Measurements from ENCODE around the gene CEMIP.
"Not testable (repeated sequence)": the region's sequence is repeated elsewhere in the genome, so short reads cannot be mapped to it uniquely, and the experiment has no call there.

CEMIP gene

DNA sequence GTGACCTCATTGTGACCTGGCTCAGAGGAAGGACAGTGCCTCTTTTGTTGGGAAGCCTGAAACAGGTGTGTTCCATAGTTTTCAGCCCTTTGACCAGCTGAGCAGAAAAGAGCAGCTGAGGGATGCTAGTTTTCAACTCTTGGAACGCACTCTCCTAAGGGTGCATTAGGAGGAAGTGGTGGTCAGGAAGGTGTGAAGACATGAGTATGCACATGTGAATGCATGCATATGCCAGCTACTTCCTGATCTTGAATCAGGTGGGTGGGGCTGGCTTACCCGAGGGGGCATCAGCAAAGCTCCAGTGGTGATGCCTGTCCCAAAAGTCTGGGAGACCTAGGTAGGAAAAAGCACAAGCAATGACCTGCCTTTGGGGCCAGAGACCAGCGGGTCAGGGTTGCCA is 23.3 kb upstream of the CEMIP start:
- DNase-seq (ENCODE audit: low read depth, low spot score), result no peak

DNA sequence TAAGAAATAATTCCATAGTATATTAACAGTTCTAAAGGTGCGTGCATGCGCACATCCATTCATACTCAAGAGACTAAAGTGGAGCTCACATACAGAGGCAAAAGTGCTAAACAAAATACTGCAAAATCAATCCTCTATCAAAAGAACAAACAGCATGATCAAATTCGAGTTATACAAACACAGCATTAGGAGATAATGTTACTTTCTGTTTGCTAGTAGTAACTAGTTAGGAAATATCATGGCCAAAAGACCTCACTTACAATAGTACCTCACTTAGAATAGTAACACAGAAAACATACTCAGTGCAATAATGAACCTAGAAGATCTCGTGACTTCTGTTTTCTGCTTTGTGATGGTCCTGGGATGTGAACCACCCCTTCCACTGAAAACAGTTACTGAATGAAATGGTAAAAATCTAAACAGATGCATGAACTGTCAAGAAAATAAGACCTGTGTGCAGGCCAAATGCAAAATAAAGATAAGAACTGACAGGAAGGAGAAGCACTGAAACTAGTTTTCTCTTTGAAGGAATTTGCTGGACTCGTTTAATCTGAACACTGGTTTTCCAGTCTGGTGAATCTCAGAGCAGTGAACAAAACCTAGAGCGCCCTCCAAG is 20.9 kb upstream of the CEMIP start:
- DNase-seq (ENCODE audit: low read depth, low spot score), result no peak

DNA sequence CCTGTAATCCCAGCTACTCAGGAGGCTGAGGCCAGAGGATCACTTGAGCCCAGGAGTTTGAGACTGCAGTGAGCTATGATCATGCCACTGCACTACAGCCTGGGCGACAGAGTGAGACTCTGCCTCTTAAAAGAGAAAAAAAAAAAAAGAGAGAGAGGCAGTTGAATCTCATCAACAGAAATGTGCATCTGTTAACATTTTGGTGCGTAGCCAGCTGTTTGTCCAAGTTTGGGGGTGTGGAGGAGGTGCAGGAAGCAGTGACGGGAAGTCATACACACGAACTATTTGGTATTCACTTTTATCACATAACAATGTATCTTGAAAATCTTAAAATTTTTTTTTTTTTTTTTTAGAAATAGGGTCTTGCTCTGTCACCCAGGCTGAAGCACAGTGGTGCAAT is 18.2 kb upstream of the CEMIP start:
- DNase-seq (ENCODE audit: low read depth, low spot score), result no peak

DNA sequence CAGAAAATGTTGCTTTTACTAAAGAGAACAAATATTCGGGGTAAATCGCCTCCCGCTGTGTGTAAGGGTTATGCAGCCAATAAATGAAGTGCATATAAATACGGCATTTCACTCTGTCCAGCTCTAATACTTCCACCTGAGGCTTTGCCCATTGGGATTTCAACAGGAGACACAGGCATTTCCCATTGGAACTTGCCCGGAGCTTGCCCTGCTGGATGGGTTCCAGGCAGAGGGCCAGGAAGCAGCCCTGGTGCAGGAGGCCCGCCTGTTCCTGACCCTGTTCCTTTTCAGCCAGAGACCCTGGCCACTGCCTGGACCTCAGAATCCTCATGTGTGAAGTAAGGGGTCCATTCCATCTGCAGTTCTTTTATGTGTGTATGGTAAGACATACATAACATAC is 17.4 kb upstream of the CEMIP start:
- DNase-seq (ENCODE audit: low read depth, low spot score), result no peak

DNA sequence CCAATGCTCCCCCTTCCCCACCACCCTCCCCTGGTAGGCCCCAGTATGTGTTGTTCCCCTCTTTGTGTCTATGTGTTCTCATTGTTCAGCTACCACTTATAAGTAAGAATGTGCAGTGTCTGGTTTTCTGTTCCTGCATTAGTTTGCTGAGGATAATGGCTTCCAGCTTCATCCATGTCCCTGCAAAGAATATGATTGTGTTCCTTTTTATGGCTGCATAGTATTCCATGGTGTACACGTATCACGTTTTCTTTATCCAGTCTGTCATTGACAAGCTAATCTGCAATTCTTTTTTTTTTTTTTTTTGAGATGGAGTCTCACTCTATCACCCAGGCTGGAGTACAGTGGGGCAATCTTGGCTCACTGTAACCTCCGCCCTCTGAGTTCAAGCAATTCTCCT is 15.9 kb upstream of the CEMIP start:
- not testable (repeated sequence) for DNase-seq (ENCODE audit: low read depth, low spot score)

DNA sequence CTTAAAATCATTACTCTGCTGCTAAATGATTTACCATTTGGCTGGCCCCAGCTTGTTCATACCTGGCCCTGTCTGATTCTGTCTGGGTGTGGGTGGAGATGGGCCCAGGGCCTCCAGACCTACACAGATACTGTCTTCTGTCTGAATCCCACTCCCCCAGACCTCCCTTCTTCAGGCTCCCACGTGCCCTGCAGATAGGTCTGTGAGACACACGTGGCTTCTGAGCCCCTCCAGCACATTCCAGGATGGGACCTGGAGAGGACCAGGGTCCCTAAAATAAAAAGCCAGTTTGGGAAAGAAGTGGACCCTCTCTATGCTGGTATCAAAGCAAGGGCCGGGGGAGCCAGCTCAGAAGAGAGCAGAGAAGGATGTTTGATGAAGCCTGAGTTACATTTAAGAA is 14.6 kb upstream of the CEMIP start:
- no peak for DNase-seq (ENCODE audit: low read depth, low spot score)

DNA sequence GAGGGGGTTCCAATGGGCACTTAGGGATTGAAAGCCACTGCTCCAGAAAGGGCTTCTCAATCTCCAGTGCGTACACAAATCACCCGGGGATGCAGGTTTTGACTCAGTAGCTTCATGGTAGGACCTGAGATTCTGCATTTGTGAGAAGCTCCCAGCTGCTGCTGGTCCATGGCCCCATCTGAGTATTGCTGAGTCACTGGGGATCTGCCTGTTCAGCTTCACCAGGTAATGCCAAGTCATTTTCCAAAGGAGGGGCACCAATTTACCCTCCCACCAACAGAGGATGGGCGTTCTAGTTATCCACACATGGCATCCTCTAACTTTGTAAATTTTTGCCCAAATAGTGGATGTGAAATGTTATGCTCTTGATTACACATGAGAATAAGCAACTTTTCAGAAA is 12.9 kb upstream of the CEMIP start:
- no peak for DNase-seq (ENCODE audit: low read depth, low spot score)

DNA sequence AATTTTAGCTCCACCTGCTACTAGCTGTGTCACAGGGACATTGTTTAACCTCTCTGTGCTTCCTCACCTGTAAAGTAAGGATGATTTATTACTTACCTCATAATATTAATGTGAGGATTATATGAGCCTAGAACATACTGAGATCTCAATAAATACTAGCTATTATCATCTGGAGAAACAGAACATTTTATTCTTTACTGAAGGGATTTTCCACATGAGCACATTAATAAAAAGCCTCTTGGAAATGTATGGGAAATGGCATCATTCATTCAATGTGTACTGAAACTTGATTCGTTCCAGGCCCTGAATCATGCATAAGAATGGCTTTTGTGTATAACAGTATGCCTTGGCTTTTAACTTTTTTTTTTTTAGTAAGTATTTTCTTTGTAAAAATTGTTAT is 11.0 kb upstream of the CEMIP start:
- DNase-seq (ENCODE audit: low read depth, low spot score), result no peak

DNA sequence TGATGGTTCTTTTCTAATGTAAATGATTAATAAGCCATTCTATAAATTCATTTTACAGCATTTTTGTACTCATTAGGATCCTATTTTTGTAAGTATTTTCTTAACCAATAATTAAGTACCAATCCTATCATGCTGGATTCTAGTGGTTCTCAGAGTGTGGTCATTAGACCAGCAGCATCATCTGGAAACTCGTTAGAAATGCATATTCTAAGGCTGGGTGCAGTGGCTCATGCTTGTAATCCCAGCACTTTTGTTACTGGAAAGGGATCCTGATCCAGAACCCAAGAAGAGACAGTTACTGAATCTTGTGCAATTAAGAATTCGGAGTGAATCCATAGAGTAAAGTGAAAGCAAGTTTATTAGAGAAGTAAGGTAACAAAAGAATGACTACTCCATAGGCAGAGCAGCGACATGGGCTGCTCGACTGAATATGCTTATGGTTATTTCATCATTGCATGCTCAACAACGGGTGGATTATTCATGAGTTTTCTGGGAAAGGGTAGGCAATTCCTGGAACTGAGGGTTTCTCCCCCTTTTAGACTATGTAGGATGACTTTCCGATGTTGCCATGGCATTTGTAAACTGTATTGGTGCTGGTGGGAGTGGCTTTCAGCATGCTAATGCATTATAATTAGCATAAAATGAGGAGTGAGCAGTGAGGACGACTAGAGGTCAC is 9.9 kb upstream of the CEMIP start:
- no peak for DNase-seq (ENCODE audit: low read depth, low spot score)

DNA sequence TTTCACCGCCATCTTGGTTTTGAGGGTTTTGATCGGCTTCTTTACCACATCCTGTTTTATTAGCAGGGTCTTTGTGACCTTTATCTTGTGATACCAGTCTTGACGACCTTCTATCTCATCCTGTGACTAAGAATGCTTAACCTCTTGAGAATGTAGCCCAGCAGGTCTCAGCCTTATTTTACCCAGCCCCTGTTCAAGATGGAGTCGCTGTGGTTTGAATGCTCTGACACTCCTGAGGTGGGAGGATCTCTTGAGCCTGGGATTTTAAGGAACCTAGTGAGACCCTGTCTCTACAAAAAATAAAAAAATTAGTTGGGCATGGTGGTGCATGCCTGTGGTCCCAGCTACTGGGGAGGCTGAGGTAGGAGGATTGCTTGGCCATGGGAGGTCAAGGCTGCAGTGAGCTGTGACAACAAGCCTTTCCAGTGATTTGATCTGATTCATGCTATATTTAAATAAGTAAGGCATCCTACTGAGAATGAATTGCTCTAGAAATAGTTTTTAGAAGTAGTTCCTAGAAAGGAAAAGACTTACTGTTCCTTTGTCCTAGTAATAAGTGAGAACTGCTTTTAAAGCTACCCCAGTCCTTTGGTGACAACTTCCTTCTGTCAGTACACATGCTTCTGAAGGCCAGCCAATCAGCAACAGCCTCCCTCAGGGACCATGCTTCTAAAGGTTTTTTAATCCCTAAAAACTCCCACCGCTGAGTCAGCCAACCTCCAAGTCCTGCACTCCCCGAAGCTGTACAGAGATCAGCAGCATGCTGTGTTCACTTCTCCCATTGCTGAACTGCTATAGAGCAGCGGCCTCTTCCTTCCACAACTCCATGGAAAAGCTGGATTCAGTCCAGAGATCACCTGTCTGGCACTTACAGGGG is 9.1 kb upstream of the CEMIP start:
- DNase-seq (ENCODE audit: low read depth, low spot score), result no peak

DNA sequence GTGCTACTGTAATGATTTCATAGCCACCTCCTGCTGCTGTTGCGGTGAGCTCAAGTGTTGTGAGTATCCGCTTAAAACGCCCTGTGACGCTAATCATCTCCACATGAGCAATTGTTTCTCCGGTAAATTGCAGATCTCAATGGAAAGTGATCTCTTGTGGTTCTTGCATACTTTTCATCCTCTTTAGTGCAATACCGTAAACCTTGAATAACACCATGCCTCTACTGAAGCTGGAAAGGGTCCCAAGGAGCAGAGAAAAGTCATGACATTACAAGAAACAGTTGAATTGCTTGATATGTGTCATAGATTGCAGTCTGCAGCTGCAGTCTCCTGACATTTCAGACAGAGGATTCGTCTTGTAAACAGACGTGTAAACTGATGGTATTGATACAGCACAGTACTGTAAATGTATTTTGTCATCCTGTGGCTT is 6.0 kb upstream of the CEMIP start:
- peak; percentile 53 for DNase-seq (ENCODE audit: low read depth, low spot score)

DNA sequence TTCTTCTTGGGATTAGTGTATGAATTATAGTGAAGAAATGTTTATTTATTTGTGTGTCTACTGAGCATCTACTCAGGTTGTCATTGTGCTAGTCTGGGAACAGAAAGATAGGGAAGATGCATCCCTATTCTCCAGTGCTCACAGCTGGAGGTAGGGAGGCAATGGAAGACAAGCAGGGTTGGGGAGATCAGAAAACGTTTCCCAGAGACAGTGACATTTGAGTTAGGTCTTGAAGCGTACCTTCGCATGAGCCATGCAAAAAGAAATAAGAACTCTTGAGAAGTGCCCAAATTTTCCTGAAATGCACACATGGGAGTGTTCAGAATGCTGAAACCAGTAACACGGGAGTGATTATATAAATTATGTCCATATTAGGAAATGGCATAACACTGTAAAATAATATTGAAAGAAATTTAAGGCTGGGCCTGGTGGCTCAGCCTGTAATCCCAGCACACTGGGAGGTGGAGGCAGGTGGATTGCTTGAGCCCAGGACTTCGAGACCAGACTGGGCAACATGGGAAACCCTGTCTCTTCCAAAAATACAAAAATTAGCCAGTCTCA is 5.3 kb upstream of the CEMIP start:
- DNase-seq (ENCODE audit: low read depth, low spot score), result no peak

DNA sequence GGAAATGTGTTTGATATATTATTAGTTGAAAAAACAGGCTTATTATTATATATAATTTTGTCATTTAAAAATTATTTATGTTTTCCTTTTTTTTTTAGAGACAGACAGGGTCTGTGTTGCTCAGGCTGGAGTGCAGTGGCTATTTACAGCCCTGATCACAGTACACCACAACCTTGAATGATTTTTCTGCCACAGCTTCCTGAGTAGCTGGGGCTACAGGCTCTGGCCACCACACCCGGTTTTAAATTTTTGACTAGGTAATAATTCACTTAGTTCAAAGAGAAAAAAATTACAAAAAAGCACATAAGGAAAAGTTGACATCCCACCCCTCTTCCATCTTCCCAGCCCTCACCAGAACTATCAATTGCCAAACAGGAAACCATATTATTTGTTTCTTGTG is 4.7 kb upstream of the CEMIP start:
- DNase-seq (ENCODE audit: low read depth, low spot score), result no peak

DNA sequence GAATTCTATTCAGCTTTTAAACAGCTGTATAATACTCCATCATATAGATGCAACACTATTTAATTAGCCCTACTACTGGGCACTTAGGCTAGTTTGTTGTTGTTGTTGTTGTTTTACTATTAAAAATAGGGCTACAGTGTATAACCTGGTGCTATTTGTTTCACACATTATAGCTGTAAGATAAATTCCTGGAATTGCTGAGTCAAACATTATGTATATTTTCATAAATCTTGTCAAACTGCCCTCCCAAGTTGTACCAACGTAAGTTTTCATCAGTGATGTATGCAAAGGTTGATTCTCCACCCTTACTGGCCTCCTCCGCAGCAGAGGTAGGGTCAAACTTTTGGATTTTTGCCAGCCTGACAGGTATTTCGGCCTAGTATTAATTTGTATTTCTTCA is 3.8 kb upstream of the CEMIP start:
- no peak for DNase-seq (ENCODE audit: low read depth, low spot score)

DNA sequence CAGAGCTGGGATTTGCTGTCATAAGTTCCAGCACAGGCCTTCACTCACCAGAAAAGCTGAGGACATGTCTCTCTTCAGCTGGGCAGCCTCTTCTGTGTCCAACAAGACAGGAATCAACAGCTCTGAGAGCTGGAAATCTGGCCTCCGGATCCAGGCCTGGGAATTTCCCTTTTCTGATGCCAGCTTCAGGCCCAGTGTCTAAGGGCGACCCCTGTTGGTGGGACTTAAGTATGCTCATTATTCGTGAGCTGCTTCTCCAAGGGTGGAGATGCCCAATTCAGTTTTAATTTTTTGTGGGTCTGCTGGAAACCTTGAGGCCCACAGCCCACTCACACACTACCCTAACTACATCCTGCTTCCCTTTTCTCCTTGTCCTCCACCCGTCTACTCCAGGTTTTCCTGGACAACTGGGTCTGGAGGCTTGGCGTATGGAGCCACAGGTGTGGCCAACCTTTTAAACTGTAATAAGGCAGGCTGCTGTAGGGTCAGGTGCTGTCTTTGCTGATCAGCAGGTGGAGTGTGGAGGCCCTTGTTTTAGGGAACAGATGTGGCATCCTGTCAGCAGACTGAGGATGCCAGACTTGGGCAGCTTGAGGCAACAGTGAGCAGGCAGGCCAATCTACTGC is 2.6 kb upstream of the CEMIP start:
- peak; percentile 36 for DNase-seq (ENCODE audit: low read depth, low spot score)

DNA sequence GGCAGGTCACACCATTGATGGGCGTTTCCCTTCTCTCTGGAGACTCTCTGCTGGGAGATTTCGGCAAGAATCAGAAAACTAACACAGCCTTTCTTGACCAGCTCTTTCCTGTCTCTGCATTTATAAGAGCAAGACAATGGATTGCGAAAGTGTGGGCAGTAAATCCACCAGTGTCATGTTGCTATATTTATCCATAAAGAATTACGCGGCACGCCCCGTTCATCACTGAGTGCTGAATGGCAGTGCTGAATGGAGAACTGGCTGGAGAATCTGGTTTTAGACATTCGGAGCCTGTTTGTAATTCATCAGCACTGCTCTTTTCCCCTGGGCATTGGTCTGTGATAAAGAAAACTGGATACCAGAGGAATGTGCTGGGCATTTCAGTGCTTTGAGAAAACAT is 2.0 kb upstream of the CEMIP start:
- no peak for DNase-seq (ENCODE audit: low read depth, low spot score)

DNA sequence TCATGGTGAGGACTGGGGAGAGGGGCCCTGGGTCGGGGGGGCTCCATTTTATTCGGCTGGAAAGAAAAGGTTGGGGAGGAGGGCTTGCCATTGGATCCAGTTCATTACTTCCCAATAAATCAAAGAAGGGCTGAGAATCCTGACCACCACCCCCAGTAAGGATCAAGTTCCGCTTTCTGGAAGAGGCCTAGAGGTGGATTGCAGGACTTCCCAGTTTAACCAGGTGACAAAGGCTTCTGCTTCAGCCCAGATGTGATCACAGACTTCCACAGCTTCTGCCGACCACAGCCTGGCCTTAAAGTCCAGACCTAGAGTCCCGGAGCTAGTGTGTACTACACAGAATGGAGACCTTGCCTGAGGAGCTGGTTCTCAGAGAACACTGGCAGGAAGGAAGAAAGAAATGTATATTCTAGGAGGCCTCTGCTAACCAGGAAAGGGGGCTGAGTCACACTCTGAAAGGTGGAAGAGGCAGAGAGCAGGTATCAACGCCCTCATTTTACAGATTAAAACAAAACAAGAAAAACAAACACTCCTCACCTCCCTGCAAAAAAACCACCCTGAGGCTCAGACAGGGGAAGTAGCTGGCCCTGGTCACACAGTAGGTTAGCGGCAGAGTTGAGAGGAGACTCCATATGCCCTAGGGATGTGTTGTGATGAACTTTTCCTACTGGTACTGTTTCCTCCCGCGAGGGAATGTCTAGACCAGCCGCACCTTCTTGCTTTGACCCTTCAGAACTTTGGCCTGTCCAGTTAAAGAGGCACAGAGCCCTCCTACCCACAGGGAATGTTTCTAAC is 1.1 kb upstream of the CEMIP start:
- DNase-seq (ENCODE audit: low read depth, low spot score), result no peak

DNA sequence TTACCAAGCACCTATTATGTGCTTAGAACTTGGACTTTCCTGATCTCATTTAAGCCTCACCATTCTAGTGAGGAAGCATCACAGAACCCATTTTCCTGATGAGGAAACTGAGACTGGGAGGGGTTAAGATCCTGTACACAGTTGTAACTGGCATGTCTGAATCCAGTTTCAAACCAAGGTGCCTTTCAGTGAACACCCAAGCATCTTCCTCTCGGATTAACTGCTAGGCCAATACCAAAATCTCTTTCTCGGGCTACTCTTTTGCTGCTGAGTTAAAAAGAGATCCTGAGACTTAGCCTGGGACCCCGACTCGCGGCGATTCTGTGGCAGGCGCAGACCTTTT is 578 bp upstream of the CEMIP start:
- DNase-seq (ENCODE audit: low read depth, low spot score), result no peak

DNA sequence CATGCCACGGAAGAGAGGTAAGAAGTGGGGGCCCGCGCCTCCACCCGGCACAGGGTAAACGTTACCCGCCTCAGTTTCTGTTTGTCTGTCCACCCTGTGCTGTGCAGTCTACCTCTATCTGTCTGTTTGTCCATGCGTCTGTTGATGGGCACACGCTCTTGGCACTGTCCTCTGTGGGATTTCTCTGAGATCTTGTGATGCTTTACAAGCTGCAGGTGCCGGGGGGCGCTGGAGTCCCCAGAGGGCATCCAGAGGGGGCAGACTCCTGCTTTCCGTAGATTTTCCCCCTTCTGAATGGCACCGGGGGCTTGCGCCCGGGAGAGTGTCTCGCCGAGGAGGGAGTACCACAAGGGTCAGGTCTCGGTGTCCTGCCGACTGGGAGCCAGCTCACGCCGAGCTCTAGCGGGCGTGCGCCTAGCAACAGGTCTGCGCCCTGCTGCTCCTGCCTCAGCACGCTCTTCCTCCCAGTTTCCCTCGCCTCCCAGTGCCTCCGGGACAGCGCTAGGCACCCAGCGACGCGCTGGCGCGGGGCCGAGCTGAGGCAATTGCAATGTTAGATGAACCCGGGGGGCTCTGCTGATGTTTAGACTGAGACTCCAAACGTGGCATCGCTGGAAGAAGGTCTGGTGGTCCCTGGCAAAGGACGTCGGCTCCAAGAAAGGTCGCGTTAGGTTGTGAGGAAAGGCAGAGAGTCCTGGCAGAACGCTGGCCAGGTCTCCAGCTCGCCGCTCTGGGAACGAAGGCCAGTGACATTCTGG is 667 bp downstream of the CEMIP start:
- DNase-seq (ENCODE audit: low read depth, low spot score), result no peak

DNA sequence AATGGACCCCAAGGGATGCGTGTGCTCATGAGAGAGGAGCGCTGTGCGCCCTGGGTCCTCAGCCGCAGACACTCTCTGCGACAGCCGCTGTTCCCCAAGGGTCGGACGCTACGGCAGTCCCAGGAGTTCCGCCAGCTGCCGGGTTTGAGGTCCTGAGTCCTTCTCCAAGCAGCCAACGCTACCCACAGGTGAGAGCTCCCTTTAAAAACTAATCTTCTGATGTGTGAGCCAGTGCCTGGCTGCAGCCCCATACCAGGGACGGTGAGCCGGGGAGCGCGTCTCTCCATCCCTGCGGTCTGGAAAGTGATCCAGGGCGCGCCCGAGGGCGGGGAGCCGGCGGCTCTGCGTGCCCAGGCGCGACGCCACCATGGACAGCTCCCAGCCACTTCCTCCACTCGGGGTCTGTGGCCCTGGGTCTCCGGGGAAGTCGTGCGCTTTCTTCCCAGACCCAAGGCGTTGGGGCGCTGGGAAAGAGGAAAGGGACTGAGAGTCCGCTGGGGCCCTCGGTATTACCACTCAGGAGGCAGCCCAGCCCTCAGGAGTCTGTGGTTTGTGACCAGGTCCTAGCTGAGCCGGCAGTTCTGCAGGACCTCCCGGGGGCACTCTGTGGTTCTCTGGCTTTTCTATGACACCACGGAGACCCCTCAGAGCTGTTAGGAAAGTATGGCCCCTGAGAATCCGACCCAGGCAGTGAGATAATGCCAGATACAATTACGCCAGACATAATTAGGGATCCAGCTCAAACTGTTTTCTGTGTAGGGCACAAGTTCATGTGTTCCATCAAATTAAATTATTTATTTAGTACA is 1.4 kb downstream of the CEMIP start:
- DNase-seq (ENCODE audit: low read depth, low spot score), result no peak
